ENCODE results near the gene NUP188. TPM values are rescaled to one million over a fixed set of nuclear protein-coding genes. Genes with fewer than 3 reads are reported as not detected.

NUP188 gene
- total and polyA plus RNA-seq, 2 of the 13 experiments (the other 11 are each of a cell fraction or from before 2014, with no cell fraction given), result 28.0 to 38.5 TPM

DNA sequence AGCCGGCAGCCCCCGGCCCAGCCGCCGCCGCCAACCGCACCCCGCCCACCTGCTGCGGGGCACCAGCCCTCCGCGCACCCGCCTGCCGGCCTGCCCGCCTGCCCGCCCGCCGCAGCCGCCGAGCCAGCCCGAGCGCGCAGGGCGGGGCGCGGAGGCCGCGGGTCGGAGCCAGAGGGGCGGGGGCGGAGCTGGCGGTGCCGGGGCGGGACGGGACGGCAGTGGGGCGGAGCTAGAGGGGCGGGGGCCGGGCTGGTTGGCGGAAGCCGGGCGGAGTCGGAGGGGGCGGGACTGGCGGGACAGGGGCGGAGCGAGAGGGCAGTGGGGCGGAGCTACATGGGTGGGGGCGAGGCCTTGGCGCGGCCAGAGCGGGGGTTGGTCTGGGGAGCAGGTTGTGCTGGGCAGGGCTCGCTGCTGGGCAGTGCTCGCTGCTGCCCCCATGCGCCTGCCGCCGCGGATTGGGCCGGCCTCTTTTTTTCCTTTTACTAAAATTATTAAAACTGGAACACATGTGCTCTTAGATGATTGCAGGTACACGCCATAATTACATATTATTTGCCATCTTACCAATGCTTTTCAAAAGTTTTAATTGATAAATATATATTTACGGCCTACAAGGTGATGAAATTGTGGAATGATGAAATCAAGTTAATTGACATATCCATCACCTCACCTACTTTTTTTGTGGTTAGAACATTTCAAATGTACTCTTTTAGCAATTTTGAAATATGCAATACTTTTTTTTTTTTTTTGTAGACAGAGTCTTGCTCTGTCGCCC, 80.9 kb downstream of the NUP188 start, which contains the start of gene SH3GLB2 (continued):
- TF ChIP-seq, protein P1, sequence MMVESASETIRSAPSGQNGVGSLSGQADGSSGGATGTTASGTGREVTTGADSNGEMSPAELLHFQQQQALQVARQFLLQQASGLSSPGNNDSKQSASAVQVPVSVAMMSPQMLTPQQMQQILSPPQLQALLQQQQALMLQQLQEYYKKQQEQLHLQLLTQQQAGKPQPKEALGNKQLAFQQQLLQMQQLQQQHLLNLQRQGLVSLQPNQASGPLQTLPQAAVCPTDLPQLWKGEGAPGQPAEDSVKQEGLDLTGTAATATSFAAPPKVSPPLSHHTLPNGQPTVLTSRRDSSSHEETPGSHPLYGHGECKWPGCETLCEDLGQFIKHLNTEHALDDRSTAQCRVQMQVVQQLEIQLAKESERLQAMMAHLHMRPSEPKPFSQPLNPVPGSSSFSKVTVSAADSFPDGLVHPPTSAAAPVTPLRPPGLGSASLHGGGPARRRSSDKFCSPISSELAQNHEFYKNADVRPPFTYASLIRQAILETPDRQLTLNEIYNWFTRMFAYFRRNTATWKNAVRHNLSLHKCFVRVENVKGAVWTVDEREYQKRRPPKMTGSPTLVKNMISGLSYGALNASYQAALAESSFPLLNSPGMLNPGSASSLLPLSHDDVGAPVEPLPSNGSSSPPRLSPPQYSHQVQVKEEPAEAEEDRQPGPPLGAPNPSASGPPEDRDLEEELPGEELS (CRISPR knock-in tag; IDR thresholded peaks at IDR 0.05), result no peak
- TF ChIP-seq ZBTB1 (CRISPR knock-in tag; IDR thresholded peaks at IDR 0.05; ENCODE audit: borderline replicate concordance), result no peak
- TF ChIP-seq CCDC6 (CRISPR knock-in tag; IDR thresholded peaks at IDR 0.05), result 0 out of 2 replicates have a peak, but pooled peaks have one; percentile 31
- TF ChIP-seq ZNF350 (CRISPR knock-in tag; IDR thresholded peaks at IDR 0.05; ENCODE audit: borderline replicate concordance, low read depth), result no peak
- no peak for TF ChIP-seq ELF3 (CRISPR knock-in tag; IDR thresholded peaks at IDR 0.05)
- TF ChIP-seq, protein P2, sequence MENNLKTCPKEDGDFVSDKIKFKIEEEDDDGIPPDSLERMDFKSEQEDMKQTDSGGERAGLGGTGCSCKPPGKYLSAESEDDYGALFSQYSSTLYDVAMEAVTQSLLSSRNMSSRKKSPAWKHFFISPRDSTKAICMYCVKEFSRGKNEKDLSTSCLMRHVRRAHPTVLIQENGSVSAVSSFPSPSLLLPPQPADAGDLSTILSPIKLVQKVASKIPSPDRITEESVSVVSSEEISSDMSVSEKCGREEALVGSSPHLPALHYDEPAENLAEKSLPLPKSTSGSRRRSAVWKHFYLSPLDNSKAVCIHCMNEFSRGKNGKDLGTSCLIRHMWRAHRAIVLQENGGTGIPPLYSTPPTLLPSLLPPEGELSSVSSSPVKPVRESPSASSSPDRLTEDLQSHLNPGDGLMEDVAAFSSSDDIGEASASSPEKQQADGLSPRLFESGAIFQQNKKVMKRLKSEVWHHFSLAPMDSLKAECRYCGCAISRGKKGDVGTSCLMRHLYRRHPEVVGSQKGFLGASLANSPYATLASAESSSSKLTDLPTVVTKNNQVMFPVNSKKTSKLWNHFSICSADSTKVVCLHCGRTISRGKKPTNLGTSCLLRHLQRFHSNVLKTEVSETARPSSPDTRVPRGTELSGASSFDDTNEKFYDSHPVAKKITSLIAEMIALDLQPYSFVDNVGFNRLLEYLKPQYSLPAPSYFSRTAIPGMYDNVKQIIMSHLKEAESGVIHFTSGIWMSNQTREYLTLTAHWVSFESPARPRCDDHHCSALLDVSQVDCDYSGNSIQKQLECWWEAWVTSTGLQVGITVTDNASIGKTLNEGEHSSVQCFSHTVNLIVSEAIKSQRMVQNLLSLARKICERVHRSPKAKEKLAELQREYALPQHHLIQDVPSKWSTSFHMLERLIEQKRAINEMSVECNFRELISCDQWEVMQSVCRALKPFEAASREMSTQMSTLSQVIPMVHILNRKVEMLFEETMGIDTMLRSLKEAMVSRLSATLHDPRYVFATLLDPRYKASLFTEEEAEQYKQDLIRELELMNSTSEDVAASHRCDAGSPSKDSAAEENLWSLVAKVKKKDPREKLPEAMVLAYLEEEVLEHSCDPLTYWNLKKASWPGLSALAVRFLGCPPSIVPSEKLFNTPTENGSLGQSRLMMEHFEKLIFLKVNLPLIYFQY (CRISPR knock-in tag; IDR thresholded peaks at IDR 0.05; ENCODE audit: borderline replicate concordance), result no peak
- TF ChIP-seq, protein P3, sequence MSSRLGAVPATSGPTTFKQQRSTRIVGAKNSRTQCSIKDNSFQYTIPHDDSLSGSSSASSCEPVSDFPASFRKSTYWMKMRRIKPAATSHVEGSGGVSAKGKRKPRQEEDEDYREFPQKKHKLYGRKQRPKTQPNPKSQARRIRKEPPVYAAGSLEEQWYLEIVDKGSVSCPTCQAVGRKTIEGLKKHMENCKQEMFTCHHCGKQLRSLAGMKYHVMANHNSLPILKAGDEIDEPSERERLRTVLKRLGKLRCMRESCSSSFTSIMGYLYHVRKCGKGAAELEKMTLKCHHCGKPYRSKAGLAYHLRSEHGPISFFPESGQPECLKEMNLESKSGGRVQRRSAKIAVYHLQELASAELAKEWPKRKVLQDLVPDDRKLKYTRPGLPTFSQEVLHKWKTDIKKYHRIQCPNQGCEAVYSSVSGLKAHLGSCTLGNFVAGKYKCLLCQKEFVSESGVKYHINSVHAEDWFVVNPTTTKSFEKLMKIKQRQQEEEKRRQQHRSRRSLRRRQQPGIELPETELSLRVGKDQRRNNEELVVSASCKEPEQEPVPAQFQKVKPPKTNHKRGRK (CRISPR knock-in tag; IDR thresholded peaks at IDR 0.05), result no peak
- no peak for TF ChIP-seq ZNF12 (CRISPR knock-in tag; IDR thresholded peaks at IDR 0.05)
- TF ChIP-seq, protein P4, sequence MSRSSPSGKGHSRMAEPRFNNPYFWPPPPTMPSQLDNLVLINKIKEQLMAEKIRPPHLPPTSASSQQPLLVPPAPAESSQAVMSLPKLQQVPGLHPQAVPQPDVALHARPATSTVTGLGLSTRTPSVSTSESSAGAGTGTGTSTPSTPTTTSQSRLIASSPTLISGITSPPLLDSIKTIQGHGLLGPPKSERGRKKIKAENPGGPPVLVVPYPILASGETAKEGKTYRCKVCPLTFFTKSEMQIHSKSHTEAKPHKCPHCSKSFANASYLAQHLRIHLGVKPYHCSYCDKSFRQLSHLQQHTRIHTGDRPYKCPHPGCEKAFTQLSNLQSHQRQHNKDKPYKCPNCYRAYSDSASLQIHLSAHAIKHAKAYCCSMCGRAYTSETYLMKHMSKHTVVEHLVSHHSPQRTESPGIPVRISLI (CRISPR knock-in tag; IDR thresholded peaks at IDR 0.05; ENCODE audit: borderline replicate concordance), result no peak
- no peak for TF ChIP-seq ZNF431 (CRISPR knock-in tag; IDR thresholded peaks at IDR 0.05; ENCODE audit: borderline replicate concordance, low read depth)
- TF ChIP-seq ZMYM3 (CRISPR knock-in tag; IDR thresholded peaks at IDR 0.05), result no peak
- 0 out of 2 replicates have a peak, but pooled peaks have one; percentile 0 for TF ChIP-seq SRY (CRISPR knock-in tag; IDR thresholded peaks at IDR 0.05)
- TF ChIP-seq ZBTB7B (CRISPR knock-in tag; IDR thresholded peaks at IDR 0.05), result no peak
- TF ChIP-seq ZNF441 (CRISPR knock-in tag; IDR thresholded peaks at IDR 0.05; ENCODE audit: borderline replicate concordance), result no peak
- no peak for TF ChIP-seq ZKSCAN5 (CRISPR knock-in tag; IDR thresholded peaks at IDR 0.05)
- TF ChIP-seq, protein P5, sequence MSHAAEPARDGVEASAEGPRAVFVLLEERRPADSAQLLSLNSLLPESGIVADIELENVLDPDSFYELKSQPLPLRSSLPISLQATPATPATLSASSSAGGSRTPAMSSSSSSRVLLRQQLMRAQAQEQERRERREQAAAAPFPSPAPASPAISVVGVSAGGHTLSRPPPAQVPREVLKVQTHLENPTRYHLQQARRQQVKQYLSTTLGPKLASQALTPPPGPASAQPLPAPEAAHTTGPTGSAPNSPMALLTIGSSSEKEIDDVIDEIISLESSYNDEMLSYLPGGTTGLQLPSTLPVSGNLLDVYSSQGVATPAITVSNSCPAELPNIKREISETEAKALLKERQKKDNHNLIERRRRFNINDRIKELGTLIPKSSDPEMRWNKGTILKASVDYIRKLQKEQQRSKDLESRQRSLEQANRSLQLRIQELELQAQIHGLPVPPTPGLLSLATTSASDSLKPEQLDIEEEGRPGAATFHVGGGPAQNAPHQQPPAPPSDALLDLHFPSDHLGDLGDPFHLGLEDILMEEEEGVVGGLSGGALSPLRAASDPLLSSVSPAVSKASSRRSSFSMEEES (CRISPR knock-in tag; IDR thresholded peaks at IDR 0.05), result no peak
- no peak for TF ChIP-seq ESRRA (CRISPR knock-in tag; IDR thresholded peaks at IDR 0.05; ENCODE audit: low read depth)
- peak; percentile 44 for TF ChIP-seq STAG1 (CRISPR knock-in tag; IDR thresholded peaks at IDR 0.05)
- no peak for TF ChIP-seq ZNF101 (CRISPR knock-in tag; IDR thresholded peaks at IDR 0.05; ENCODE audit: borderline replicate concordance, low read depth)

Measured in HepG2 (cell line).